KMS-11 (cell line): ENCODE results near the gene CIDEA.

Source experiments
- H2AFZ ChIP-seq: fragments of 200-600 bp; sonication (generic); 2 replicates; pipeline ENCODE4 v1.6.1; 2016; ENCODE audit warnings: antibody characterized with exemption, mixed run types, low read depth
- H3K27ac ChIP-seq: fragments of 200-600 bp; sonication (generic); 2 replicates; pipeline ENCODE4 v1.6.1; 2016; ENCODE audit warnings: mild to moderate bottlenecking, mixed run types
- H3K27me3 ChIP-seq: fragments of 200-600 bp; sonication (generic); 2 replicates; pipeline ENCODE4 v1.6.1; 2017; ENCODE audit warnings: mild to moderate bottlenecking, low read depth, mixed run types, moderate library complexity; ENCODE audit not compliant: insufficient read depth
- H3K36me3 ChIP-seq: fragments of 200-600 bp; sonication (generic); 2 replicates; pipeline ENCODE4 v1.6.1; 2017; ENCODE audit warnings: mild to moderate bottlenecking, mixed run types; ENCODE audit not compliant: insufficient read depth
- H3K4me1 ChIP-seq: fragments of 200-600 bp; sonication (generic); 2 replicates; pipeline ENCODE4 v1.6.1; 2016; ENCODE audit warnings: mild to moderate bottlenecking, low read depth, mixed run types; ENCODE audit not compliant: poor library complexity, severe bottlenecking
- H3K4me2 ChIP-seq: fragments of 200-600 bp; sonication (generic); 2 replicates; pipeline ENCODE4 v1.7.0; 2016; ENCODE audit warnings: mild to moderate bottlenecking, mixed run types
- H3K4me3 ChIP-seq: fragments of 200-600 bp; sonication (generic); IDR thresholded peaks from 2 replicates; pipeline ENCODE4 v1.6.1; 2017; ENCODE audit warnings: low read depth, low read length, mixed read lengths; ENCODE audit not compliant: insufficient read depth
- H3K79me2 ChIP-seq: fragments of 200-600 bp; sonication (generic); 2 replicates; pipeline ENCODE4 v1.6.1; 2016; ENCODE audit warnings: low read depth, mixed run types; ENCODE audit not compliant: insufficient read depth
- H3K9ac ChIP-seq: fragments of 200-600 bp; sonication (generic); 2 replicates; pipeline ENCODE4 v1.6.1; 2016; ENCODE audit warnings: mild to moderate bottlenecking, mixed run types
- H4K20me1 ChIP-seq: fragments of 200-600 bp; sonication (generic); 2 replicates; pipeline ENCODE4 v1.6.1; 2016; ENCODE audit warnings: mild to moderate bottlenecking, mixed run types; ENCODE audit not compliant: insufficient read depth
- CTCF ChIP-seq: fragments of 200-600 bp; sonication (generic); conservative IDR thresholded peaks from 2 replicates; pipeline ENCODE4 v1.6.1; 2017; ENCODE audit warnings: low read depth, mild to moderate bottlenecking, antibody characterized with exemption, low read length, moderate library complexity, mixed read lengths

CIDEA gene

GRCh38 chr18:12252061-12252460, 2.1 kb upstream of the CIDEA start:
- no peaks in the 10 kb centered on the region for H3K36me3 ChIP-seq
- H3K27me3 ChIP-seq, result no peaks in the 10 kb centered on the region
- H3K4me3 ChIP-seq, result no peak overlapping the region
- no peak overlapping the region for H2AFZ ChIP-seq
- H3K79me2 ChIP-seq, result no peaks in the 10 kb centered on the region
- no peak overlapping the region for H3K4me2 ChIP-seq
- H3K27ac ChIP-seq, result no peak overlapping the region
- H3K9ac ChIP-seq, result no peak overlapping the region
- no peaks in the 10 kb centered on the region for H4K20me1 ChIP-seq
- TF ChIP-seq CTCF, result no peak
- H3K4me1 ChIP-seq, result no peaks in the 10 kb centered on the region

- Histone ChIP-seq H3K27me3 (no peaks in the 10 kb centered on the region), H3K4me3 (no peak overlapping the region)
These were observed 1.1 kb upstream of the CIDEA start for GRCh38 chr18:12253027-12253426.

GRCh38 chr18:12253663-12254135, 462 bp upstream of the CIDEA start:
- Histone ChIP-seq H3K79me2 (no peaks in the 10 kb centered on the region), H3K9ac (no peak overlapping the region), H4K20me1 (no peaks in the 10 kb centered on the region), H3K36me3 (no peaks in the 10 kb centered on the region), H3K4me3 (no peak overlapping the region), H3K4me1 (no peaks in the 10 kb centered on the region), H2AFZ (no peak overlapping the region), H3K4me2 (no peak overlapping the region), H3K27ac (no peak overlapping the region), H3K27me3 (no peaks in the 10 kb centered on the region)
- no peak for TF ChIP-seq CTCF

More at GRCh38 chr18:12253027-12253426, 1.1 kb upstream of the CIDEA start:
- TF ChIP-seq CTCF, result no peak
- no peak overlapping the region for H3K9ac ChIP-seq
- no peaks in the 10 kb centered on the region for H3K79me2 ChIP-seq
- no peak overlapping the region for H3K4me2 ChIP-seq
- H4K20me1 ChIP-seq, result no peaks in the 10 kb centered on the region
- H2AFZ ChIP-seq, result no peak overlapping the region
- no peaks in the 10 kb centered on the region for H3K4me1 ChIP-seq
- H3K27ac ChIP-seq, result no peak overlapping the region
- H3K36me3 ChIP-seq, result no peaks in the 10 kb centered on the region

- H4K20me1 ChIP-seq, result no peaks in the 10 kb centered on the region
- H3K27me3 ChIP-seq, result no peaks in the 10 kb centered on the region
- H2AFZ ChIP-seq, result no peak overlapping the region
- no peak overlapping the region for H3K4me2 ChIP-seq
- no peak overlapping the region for H3K4me3 ChIP-seq
- no peak for TF ChIP-seq CTCF
- H3K79me2 ChIP-seq, result no peaks in the 10 kb centered on the region
- no peaks in the 10 kb centered on the region for H3K36me3 ChIP-seq
- no peak overlapping the region for H3K9ac ChIP-seq
- H3K4me1 ChIP-seq, result no peaks in the 10 kb centered on the region
- H3K27ac ChIP-seq, result no peak overlapping the region
These were observed 805 bp downstream of the CIDEA start for GRCh38 chr18:12254820-12255511.
